HG03175 (cell line): Measurements from ENCODE around the gene CHRDL2.
"Not testable (repeated sequence)": the region's sequence is repeated elsewhere in the genome, so short reads cannot be mapped to it uniquely, and the experiment has no call there.

Source experiments
- ATAC-seq: cut with Tn5 transposase; IDR thresholded peaks from one replicate; pipeline ENCODE4 v1.9.1; 2021; ENCODE audit warnings: mild to moderate bottlenecking, moderate library complexity; ENCODE audit not compliant: unreplicated experiment

CHRDL2 gene

GRCh38 chr11:74672332-74672955 lies 58.8 kb downstream of the CHRDL2 start:
- no peak for ATAC-seq

DNA sequence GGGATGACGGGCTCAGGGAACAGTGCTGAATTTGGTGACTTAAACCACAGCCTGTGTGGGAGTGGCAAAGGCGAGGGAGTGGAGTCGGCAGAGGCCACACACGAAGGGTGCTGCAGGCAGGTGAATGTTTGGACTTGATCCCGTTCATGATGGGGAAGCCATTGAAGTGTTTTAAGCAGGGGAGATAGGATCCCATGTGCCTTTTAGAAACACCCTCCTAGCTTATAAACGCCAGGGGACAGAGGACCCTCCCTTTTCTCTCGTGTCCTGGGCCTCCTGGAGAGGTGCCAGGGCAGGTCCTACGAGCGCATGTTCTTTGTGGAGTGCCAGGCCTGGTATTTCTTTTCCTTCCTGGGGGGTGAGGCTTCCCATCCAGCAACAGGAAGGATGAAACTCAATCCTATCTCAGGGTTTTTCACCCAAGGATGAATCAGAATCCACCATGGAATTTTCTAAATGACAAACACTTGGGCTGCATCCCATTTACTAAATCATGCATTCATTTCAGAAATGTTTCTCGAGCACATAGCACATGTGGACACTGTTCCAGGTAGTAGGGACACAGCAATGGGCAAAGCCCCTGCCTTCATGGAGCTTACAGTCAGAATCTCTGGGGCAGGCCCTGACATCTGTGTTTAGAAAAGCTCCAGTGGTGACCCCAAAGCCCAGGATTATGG lies 59.6 kb downstream of the CHRDL2 start:
- no peak for ATAC-seq

DNA sequence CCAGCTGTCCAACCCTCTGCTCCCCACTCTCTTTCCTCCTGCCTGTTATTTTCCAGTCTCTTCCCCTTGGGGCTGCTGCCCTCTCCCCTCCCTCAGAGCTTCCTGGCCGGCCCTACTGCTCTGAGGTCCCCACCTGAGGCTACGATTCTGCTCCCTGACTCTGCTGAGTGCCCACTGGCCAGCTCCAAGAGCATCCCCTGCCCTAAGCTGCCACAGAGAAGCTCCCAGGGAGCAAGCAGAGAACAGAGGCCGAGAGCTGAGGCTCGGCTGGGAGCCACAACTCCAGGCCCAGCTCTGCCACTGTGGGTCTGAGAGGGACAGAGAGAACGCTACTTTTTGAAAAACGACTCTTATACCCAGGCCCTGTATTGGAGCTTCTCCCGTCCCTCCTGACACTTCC lies 61.1 kb downstream of the CHRDL2 start:
- no peak for ATAC-seq

- ATAC-seq = no peak
Observed at GRCh38 chr11:74669211-74670160, 61.7 kb downstream of the CHRDL2 start.

DNA sequence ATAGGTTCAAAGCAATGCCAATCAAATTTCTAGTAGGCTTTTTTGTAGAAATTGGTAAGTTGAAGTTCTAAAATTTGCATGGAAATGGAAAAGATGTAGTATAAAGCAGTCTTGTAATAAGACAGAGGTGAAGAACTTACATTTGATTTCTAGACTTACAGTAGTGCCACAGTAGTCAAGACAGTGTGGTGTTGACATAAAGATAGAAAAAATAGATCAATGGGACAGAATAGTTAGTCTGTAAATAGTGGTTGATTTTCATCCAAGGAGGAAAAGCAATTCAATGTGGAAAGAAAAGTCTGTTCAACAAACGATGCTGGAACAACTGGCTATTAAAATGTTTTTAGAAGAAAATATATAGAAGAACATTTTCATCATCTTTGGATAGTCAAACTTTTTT lies 67.9 kb downstream of the CHRDL2 start:
- no peak for ATAC-seq

DNA sequence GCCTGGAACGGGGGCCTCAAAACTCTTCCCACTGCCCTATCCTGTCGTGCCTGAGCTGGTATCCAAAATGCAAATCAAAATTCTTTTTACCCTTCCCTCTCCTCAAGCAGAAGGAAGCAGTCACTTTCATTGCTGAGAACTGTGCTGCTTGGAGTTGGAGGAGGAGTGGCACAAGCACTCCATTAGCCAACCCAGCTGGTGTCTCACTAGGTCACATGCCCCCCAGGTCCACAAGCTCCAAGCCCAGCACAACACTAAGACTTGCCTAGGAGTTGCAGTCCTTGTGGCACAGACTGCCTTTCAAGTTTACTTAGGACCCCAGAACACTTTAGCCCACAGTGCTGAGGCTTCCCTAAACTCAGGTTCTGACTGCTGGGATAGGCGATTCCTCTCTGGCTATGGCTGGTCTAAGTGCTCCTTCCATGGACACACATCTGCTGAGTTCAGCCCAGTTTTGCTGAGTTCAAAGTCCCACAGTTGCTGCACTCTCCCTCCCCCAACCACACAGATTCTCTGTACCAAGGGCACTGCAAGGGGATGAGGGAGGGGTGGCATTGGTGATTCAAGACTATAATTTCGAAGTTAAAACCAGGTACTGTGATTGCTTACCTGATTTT lies 68.6 kb downstream of the CHRDL2 start:
- no peak for ATAC-seq

GRCh38 chr11:74659124-74659523 lies 72.1 kb downstream of the CHRDL2 start:
- ATAC-seq = not testable (repeated sequence)

GRCh38 chr11:74654976-74655375 lies 76.2 kb downstream of the CHRDL2 start:
- no peak for ATAC-seq

- ATAC-seq = no peak
Observed at GRCh38 chr11:74650498-74650897, 80.7 kb downstream of the CHRDL2 start.

- no peak for ATAC-seq
Observed at GRCh38 chr11:74648894-74649293, 82.3 kb downstream of the CHRDL2 start.

- no peak for ATAC-seq
Observed at GRCh38 chr11:74647831-74648230, 83.4 kb downstream of the CHRDL2 start.

- no peak for ATAC-seq
Observed at GRCh38 chr11:74647404-74647803, 83.8 kb downstream of the CHRDL2 start.

DNA sequence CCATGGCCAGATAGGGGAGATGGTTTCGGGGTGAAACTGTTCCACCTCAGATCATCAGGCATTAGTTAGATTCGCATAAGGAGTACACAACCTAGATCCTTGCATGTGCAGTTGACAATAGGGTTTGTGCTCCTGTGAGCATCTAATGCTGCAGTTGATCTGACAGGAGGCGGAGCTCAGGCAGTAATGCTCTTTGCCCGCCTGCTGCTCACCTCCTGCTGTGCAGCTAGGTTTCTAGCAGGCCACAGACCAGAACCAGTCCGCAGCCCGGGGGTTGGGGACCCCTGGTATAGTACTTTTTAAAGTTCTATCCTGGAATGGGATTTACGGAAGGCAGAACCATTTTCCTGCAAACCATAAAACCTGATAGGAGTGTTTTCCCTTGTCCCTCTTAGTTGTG lies 84.3 kb downstream of the CHRDL2 start:
- no peak for ATAC-seq
